HG03521 (cell line): ENCODE measurements around the gene EEIG1.

Source experiments
- ATAC-seq: cut with Tn5 transposase; IDR thresholded peaks from one replicate; pipeline ENCODE4 v1.9.1; 2021; ENCODE audit warnings: mild to moderate bottlenecking, moderate library complexity; ENCODE audit not compliant: unreplicated experiment

Gene EEIG1

DNA sequence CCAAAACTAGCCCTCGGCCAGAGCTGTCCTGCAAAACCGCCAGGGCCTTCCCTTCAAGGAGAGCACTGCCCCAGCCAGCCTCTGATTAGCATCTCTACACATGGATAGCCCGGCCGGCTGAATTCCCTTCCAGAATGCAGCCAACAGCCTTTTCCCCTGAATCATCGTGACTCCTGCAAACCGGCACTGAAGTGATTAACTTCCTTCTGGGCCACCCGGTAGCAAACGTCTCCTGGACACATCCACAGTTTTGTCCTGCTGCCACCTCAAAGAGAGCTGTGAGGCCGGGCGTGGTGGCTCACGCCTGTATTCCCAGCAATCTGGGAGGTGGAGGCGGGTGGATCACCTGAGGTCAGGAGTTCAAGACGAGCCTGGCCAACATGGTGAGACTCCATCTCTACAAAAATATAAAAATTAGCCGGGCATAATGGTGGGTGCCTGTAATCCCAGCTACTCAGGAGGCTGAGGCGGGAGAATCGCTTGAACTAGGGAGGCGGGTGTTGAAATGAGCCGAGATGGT, 21.1 kb upstream of the EEIG1 start:
- no peak for ATAC-seq

DNA sequence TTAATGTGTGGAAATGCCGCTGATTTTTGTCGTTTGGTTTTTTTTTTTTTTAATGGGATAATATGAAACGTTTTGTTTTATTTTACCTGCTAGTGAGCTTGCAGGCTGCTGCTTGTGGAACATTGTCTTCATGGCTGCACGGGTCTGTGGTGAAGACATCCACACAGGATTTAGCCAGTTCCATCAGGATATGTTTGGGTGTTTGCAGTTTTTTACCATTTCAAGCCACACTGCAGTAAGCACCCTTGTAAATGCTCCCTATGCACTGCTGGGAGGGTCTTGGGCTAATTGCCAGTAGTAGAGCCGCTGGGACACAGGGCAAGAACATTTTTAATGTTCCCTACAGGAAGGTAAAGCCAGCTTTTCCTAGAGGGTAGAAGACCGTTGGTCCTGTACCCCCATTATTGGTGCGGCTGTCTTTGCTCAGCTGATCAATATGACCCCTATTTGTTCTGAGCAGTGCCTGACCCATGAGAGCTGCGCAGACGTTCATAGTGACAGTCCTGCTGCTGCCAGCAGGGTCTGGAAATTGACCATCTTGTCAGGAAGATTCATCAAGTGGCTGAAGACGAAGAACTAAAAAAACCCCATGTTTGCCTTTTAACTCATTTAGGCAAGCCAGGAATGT, 20.5 kb upstream of the EEIG1 start:
- ATAC-seq, result no peak

DNA sequence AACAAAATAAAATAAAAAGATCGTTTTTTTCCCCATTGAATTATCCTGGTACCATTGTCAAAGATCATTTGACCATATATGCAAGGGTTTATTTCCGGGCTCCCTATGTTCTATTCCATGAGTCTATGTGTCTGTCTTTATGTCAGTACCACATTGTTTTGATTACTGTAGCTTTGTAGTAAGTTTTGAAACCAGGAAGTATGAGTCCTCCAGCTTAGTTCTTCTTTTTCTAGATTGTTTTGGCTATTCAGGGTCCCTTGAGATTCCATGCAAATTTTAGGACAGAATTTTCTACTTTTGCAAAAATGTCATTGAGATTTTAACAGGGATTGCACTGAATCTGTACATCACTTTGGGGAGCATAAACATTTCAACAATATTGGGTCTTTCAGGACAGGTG, 18.7 kb upstream of the EEIG1 start:
- ATAC-seq, result no peak

DNA sequence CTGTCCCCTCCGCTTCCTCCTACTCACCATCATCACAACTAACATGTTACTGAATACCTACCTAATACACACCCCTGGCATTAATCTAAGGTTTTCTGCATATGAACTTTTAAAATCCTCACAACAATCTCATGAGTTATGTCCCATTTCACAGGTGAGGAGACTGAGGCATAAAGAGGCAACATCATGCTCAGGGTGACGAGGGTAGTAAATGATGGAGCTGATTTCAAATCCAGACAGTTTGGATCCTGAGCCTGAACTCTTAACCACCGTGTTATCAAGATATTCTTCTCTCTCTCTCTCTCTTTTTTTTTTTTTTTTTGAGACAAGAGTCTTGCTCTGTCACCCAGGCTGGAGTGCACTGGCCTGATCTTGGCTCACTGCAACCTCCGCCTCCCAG, 12.9 kb upstream of the EEIG1 start:
- ATAC-seq, result no peak

DNA sequence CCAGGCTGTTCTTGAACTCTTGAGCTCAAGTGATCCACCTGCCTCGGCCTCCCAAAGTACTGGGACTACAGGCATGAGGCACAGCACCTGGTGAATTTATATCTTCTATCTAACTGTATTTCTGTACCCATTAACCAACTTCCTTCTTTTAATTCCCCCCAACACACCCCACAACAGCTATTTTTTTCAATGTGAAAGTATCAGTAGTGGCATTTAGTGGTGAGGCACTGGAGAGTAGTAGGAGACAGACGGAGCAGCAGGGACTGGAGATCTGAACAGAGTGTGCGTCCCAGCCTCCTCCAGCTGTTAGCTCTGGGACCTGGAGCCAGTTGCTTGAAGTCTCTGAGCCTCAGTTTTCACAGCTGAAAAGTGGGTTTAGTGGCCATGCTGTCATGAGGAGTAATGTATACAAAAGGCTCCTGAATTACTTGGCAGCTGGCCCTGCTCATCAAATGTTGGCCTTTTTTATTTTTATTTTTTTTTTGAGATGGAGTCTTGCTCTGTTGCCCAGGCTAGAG, 11.0 kb upstream of the EEIG1 start:
- no peak for ATAC-seq

DNA sequence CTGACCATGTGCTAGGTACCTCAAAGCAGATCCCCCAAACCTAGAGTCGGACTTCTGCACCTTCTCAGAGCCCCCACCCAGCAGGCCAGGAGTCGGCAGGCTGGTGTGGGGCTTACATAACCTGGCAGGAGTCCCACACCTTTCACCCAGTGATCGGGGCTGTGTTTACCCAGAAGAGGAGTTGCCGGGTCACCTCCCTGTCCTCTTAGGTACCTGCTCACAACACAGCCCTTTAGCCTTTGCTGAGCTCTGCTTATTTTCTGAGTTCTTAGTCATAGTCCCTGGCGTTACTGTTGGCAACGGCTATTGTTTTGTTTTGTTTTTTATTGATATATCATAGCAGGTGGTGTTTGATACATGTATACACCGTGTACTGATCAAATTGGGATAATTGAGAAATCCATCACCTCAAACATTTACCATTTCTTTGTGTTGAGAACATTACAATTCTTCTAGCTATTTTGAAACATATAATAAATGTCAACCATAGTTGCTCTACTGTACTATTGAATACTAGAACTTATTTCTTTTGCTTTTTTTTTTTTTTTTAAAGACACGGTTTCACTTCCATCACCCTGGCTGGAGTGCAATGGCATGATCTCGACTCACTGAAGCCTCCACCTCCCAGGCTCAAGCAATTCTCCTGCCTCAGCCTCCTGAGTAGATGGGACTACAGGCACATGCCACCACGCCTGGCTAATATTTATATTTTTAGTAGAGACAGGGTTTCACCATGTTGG, 10.4 kb upstream of the EEIG1 start:
- no peak for ATAC-seq

DNA sequence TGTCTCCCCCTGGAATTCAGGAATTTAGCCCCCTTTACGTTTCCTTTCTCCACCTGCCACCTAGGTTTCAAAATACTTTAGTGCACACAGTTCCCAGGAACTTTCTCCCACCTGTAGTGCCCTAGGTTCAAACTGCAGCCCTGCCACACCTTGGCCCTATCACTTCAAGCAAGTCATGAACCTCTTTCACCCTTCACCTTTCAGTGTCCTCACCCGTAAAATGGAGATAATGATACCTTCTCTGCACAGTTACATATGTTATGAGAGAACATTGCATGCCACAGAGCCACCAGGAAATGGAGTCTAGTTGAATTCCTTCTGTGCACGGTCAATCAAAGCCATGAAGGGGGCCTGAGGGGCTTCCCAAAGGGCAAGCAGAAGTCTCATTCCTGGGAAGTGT, 9.8 kb upstream of the EEIG1 start:
- no peak for ATAC-seq

DNA sequence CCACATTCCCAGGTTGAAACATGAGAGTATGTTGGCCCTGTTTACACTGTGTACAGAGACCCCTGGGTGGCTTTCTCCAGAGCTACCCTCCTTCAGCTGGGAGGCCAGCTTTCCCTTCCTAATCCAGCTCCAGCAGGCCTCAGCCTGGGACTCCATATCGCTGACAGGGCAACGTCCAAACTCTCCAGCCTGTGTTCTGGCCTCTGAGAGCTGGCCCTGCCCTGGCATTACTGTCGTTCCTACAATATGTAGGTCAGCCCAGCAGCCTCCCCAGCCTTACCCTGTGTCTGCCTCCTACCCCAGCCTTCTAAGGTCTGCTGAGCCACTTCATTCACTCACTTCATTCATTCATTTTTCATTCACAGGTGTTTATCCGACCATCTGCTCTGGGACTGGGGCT, 8.3 kb upstream of the EEIG1 start:
- ATAC-seq, result no peak

DNA sequence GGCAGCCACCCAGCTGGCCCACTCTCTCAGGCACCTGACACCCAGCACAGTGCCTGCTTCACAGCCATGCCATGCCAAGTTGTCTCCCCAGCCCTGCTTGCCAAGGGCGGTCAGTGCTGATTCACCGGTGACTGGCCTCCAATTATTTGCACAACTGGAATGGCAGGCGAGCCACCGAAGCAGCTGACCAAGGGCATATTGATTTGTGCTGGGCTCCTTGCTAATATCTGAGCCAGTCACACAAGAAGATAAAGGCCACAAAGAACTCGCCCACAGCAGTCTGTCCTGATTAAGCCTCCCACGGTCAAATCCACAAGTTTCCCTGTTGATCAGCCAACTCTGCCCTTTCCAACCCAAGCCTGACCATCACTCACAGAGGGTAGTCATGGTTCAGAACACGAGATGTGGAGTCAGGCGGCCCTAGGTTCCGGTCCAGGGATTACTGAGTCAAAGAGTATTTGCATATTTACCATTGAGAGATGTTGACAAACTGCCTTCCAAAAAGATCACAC, 6.4 kb upstream of the EEIG1 start:
- ATAC-seq, result no peak

DNA sequence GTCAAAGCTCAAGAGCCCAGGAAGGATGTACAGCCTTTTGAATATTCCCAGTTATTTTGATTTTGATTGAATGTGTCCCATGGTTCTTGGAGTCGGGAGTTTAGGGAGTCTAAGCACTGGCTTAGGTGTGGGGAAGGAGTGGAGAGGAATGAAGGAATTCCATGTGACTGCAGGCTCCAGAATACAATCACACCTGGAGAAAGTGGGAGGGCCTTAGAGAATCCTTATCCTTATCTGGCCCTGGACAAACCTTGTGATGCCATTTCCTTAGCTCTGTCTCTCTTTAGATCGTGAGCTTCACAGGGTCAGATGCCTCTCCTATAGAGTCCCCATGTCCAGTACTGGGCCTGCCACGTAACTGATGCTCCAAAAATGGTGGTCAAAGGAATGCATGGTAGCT, 4.2 kb upstream of the EEIG1 start:
- no peak for ATAC-seq

DNA sequence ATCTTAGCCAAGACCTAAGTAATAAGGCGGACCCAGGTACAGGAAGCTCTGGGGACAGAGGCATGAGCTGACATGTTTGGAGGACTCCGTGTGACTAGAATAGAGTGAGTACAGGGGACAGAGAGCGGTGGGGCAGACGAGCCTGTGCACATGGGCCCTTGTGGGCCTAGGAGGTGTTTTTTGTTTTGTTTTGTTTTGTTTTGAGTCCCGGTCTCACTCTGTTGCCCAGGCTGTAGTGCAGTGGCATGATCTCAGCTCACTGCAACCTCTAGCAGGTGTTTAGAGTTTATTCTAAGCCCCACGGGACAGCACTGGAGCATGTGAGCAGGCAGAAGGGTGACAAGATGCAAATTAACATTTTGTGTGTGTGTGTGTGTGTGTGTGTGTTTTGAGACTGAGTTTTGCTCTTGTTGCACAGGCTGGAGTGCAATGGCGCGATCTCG, 3.1 kb upstream of the EEIG1 start:
- ATAC-seq, result peak; percentile 22

DNA sequence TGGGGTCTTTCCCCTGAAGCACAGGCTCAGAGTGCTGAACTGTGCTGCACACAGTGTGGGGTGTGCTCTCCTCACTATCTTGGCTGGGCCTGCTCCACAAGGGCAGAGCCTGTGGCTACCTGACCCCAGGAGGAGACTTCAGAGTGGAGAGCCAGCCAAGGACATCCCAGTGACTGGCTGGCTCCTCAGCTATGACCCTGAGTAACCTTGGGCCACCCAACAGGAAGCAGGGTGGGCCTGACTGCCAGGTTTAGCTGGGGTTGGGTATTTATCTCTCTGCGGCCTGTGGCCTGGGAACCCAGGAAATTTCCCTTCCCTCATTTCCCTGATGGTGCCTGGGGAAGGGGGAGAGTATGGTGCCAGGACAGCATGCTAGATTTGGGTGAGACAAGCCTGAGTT, 2.1 kb upstream of the EEIG1 start:
- ATAC-seq, result no peak

DNA sequence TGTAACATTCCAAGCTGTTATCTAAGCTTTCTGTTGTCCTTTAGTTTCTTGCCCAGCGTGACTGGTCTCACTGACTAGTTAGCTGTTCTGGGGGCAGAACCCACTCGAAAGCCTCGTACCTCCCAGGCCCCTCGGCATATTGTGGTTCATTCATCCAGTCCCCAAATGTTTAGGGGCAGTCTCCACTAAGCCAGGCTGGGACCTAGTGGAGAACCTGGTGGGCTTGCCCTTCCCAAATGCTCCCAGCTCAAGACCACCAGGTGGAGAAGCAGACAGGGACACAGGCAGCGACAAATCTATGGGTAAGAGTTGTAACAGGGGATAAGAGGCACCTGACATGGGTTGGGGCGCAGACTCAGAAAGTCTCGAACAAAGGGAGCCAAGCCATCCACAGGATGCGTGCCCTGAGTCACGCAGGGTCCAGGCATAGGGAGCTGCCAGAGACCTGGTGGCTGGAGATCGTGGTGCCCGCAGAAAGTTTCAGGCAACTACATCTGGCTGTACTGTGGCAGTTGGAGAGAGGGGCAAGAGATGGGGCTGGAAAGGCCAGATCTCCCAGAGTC, 851 bp upstream of the EEIG1 start:
- ATAC-seq, result no peak

DNA sequence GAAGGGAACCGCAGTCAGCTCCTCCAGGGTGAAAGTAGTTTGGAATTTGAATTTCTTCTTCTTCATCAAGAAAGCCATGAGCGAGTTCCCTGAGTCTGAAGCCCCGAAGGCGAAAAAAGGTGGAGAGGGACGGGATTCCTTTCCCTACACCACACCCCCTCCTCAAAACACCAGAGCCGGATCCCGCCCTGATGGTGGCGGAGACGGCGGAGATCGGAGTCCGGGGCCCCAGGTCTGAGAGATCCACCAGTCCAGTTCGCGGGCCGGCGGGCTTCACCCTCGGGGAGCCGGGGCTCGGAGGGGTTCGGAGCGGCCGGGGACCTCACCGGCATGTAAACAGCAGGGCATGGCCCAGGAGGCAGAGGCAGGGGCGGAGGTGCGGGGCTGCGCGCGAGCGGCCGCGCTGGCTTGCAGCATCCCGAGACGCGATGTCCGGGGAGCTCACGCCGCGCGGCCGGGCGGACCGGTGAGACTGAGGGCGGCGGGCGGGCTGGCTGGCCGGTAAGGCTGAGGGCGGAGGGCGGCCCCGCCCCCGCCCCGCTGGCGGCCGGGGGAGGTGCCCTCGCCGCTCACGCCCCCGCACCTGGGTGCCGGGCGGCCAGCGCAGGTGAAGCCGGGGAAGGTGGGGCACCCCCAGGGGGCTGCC, 606 bp downstream of the EEIG1 start:
- peak; percentile 35 for ATAC-seq

DNA sequence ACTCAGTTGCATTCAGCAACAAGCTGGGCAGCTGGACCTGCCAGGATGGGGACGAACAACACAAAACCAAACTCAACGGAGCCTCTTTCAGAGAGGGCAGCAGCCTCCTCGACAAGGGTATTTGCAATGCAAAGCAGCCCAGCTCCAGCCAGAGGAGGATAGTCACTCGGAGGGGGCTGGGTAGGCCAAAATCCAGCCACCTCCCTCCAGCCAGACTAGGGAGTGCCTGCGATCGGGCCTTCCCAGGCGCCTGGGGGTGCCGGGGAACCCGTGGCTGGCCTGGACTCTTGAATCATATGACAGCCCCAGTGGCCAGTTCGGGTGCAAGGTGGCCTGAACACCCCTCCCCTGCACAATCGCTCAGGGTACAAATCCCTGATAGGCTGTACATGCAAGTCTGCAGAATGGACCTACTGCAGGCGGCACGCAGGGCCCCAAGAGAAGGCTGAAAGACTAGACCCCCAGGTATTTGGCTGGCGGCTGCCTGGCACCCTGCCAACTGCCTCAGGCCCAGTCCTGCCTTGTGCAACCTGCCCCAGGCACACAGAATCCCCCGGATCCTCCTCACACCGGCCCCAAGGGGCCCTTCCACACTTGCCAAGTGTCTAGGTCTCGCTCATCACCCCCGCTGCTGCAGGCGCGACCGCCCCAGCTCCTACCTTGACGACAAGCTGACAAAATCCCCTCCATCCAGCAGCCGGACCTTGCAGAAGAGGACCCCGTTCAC, 1.3 kb downstream of the EEIG1 start:
- no peak for ATAC-seq

DNA sequence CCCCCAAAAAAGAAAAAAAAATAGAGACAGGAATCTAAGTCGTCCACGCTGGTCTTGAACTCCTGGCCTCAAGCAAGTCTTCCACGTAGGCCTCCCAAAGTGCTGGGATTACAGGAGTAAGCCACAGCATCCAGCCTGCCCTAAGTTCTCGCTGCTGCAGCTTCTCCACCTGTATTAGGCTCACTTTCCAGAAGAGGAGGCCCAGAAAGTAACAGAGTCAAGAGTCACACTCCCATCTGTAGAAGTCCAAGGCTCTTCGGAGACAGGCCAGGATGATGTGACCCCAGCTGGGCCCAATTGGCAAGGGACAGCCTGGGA, 1.8 kb downstream of the EEIG1 start:
- ATAC-seq, result no peak

DNA sequence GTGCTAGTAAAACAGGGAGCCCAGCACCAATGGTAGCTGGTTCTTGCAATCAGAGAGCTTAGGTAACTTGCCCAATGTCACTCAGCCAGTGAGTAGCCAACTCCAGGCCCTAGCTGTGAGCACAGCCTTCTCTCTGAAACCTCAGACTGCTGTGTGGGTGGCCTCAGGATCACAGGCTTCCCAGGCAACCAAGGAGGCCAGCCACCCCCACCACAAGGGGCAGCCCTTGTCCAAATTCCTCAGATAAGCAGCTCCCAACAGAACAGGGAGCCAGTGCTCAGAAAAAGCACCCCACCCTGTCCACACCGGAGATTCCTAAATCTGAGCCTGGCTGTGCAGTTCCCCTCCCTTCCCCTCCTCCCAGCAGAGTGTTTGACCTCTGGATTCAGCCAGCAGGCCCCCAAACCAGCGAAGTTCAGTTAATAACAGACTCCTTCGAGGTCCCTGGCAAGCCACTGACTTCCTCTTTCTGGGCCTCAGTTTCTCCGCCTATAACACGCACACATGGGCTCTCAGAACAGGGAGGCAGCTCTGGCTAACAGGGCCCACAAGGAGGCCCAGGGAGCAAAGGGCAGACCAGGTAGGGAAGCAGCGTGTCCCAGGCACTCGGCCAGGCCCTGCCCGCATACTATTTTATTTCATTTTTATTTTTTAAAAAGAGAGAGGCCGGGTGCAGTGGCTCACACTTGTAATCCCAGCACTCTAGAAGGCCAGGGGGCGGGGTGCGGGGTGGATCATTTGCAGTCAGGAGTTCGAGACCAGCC, 2.7 kb downstream of the EEIG1 start:
- ATAC-seq, result no peak

DNA sequence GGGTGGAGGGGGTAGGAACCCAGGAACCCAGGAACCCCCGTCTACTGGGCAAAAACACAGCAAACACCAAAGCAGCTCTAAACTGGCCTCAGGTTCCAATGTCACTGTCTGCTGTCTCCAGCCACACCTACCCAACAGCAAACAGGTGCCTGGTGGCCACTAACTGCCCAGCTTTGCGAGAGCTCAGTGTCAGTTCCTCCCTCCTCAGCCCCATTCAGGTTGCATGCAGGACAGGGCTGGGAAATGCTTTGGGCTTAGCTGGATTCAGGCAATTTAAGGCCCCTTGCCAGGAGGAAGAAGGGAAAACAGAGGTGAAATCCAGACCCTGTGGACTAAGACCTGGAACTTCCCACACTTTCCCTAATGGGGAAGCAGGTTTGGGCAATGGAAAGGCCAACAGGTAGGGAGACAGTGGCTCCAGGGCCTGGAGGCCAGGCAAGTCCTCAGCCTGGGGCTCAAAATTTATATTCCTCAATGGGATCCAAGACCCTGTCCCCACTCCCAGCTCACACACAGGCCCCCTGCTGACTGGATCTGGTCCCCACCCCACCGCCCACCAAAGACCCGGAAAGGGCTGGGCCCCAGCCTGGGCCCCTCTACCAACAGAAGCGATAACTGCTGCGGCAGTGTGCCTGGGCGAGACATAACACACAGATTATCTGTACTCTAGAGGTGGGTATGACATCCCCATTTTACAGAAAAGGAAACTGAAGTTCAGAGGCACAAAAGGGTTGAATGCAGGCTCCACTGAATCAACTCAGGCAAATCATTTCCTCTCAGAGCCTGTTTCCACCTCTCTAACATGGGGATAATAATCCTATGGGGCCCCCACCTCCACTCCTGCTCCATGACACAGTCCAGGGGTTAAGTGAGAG, 3.5 kb downstream of the EEIG1 start:
- no peak for ATAC-seq

DNA sequence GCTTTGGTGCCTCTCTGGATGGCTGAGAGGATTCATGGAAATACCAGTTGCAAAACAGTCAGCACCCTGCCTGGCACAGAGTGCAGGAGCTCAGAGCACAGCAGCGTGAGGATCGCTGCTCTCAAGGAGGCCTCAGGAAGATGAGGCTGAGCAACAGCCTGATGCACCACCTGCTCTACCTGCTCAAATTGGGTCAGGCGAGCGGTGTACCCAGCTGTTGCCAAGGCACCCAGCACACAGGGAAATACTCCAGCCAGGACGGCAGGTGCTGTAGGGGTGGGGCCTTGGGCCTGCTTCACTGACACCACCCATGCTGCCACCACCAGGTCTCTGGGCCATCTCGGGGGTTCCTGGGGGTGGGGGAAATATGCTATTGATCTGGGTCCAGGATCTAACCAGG, 4.3 kb downstream of the EEIG1 start:
- no peak for ATAC-seq
